Neural progenitor cell (in vitro differentiated cells): ENCODE measurements around the gene TBCK. TPM values are rescaled to one million over a fixed set of nuclear protein-coding genes. Genes with fewer than 3 reads are reported as not detected.

ENCODE experiments used
- DNase-seq: peaks from one replicate; pipeline ENCODE4 v3.0.0-alpha.2; 2016; ENCODE audit warnings: low spot score
- H2AFZ ChIP-seq: fragments of 200-600 bp; sonication (generic); replicated peaks from 2 replicates; pipeline ENCODE4 v1.6.1; 2016; ENCODE audit warnings: antibody characterized with exemption
- H3F3A ChIP-seq: fragments of 200-600 bp; sonication (generic); 2 replicates; pipeline ENCODE4 v1.6.1; 2016; ENCODE audit warnings: antibody characterized with exemption, low read depth
- H3K27ac ChIP-seq: fragments of 200-600 bp; sonication (generic); 2 replicates; pipeline ENCODE4 v1.5.1; 2016; ENCODE audit warnings: mild to moderate bottlenecking
- H3K27me3 ChIP-seq: fragments of 200-600 bp; sonication (generic); 2 replicates; pipeline ENCODE4 v1.6.1; 2016; ENCODE audit warnings: mild to moderate bottlenecking, moderate library complexity
- H3K36me3 ChIP-seq: fragments of 200-600 bp; sonication (generic); 2 replicates; pipeline ENCODE4 v1.5.1; 2016
- H3K4me1 ChIP-seq: fragments of 200-600 bp; sonication (generic); 2 replicates; pipeline ENCODE4 v1.6.1; 2016; ENCODE audit warnings: mixed run types
- H3K4me2 ChIP-seq: fragments of 200-600 bp; sonication (generic); 2 replicates; pipeline ENCODE4 v1.6.1; 2016
- H3K4me3 ChIP-seq: fragments of 200-600 bp; sonication (generic); 2 replicates; pipeline ENCODE4 v1.5.1; 2016
- H3K79me2 ChIP-seq: fragments of 200-600 bp; sonication (generic); 2 replicates; pipeline ENCODE4 v1.6.1; 2016; ENCODE audit warnings: low read depth
- H3K9ac ChIP-seq: fragments of 200-600 bp; sonication (generic); 2 replicates; pipeline ENCODE4 v1.6.1; 2016
- H3K9me3 ChIP-seq: fragments of 200-600 bp; sonication (generic); 2 replicates; pipeline ENCODE4 v1.5.1; 2016; ENCODE audit warnings: low read depth
- H4K20me1 ChIP-seq: fragments of 200-600 bp; sonication (generic); 2 replicates; pipeline ENCODE4 v1.6.1; 2016; ENCODE audit warnings: low read depth
- H3K27ac Mint-ChIP-seq: 3 replicates; pipeline ENCODE4 v1.8.0; 2021; ENCODE audit warnings: mixed read lengths
- H3K27me3 Mint-ChIP-seq: 2 replicates; pipeline ENCODE4 v1.8.0; 2022; ENCODE audit warnings: low read depth, mild to moderate bottlenecking, inconsistent platforms, moderate library complexity, mixed read lengths; ENCODE audit not compliant: insufficient read depth
- H3K36me3 Mint-ChIP-seq: 3 replicates; pipeline ENCODE4 v1.8.0; 2021; ENCODE audit warnings: mixed read lengths
- H3K4me1 Mint-ChIP-seq: 3 replicates; pipeline ENCODE4 v1.8.0; 2021; ENCODE audit warnings: mixed read lengths
- H3K4me3 Mint-ChIP-seq: 3 replicates; pipeline ENCODE4 v1.8.0; 2021; ENCODE audit warnings: mild to moderate bottlenecking, moderate library complexity, mixed read lengths
- H3K9me3 Mint-ChIP-seq: 3 replicates; pipeline ENCODE4 v1.8.0; 2020; ENCODE audit warnings: mixed read lengths
- CTCF ChIP-seq: fragments of 200-600 bp; sonication (generic); IDR thresholded peaks from 2 replicates; pipeline ENCODE4 v1.5.1; 2017; ENCODE audit warnings: antibody characterized with exemption, mild to moderate bottlenecking
- EZH2 ChIP-seq: fragments of 200-600 bp; sonication (generic); IDR thresholded peaks from 2 replicates; pipeline ENCODE4 v1.6.1; 2017; ENCODE audit warnings: antibody characterized with exemption, mild to moderate bottlenecking, moderate library complexity
- EZH2phosphoT487 ChIP-seq: fragments of 200-600 bp; sonication (generic); IDR thresholded peaks from 2 replicates; pipeline ENCODE4 v1.6.1; 2017; ENCODE audit warnings: antibody characterized with exemption
- total RNA-seq: library from RNA; depleted of rRNA; stranded (reverse); fragments of >200 nt; gene quantifications from 2 replicates; pipeline ENCODE4 v1.2.3, GENCODE V29; 2015; ENCODE audit warnings: low replicate concordance

TBCK gene
- total RNA-seq, 1 donor from 2014 or later: 69.8 TPM

DNA sequence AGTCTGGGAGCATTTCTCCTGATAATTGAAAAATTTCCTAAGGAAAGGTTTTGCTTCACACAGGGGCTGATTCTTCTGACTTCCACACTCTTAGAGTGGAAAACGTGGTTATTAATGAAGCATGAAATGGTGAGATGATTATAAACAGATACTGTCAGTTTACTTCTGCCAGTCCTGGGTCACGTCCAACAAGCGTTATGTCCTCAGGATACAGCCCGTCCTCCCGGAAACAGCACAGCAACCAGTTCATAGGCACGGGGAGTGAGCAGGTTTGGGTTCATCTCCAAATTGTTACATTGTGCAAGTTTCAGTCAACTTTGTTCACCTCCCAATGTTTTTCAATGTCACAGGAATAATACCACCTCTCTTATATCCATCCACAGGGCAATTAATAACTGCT, 321.9 kb downstream of the TBCK start:
- H3K36me3 ChIP-seq: no peaks in the 10 kb centered on the region
- H3K4me2 ChIP-seq: no peak overlapping the region
- no peak overlapping the region for H3K4me3 Mint-ChIP-seq
- no peak for DNase-seq
- H3K9me3 Mint-ChIP-seq: no peaks in the 10 kb centered on the region
- no peaks in the 10 kb centered on the region for H3K9me3 ChIP-seq
- H3K79me2 ChIP-seq: no peaks in the 10 kb centered on the region
- H3K4me3 ChIP-seq: no peak overlapping the region
- H3F3A ChIP-seq: no peaks in the 10 kb centered on the region
- no peaks in the 10 kb centered on the region for H3K36me3 Mint-ChIP-seq
- H4K20me1 ChIP-seq: no peaks in the 10 kb centered on the region
- H2AFZ ChIP-seq: no peak overlapping the region
- no peaks in the 10 kb centered on the region for H3K27me3 ChIP-seq
- H3K9ac ChIP-seq: no peak overlapping the region
- no peak overlapping the region for H3K27ac ChIP-seq
- H3K4me1 ChIP-seq: no peaks in the 10 kb centered on the region
- no peak overlapping the region for H3K27ac Mint-ChIP-seq
- H3K27me3 Mint-ChIP-seq: peaks cover 2% of the 10 kb centered on the region
- TF ChIP-seq EZH2phosphoT487 (no peak), EZH2 (no peak), CTCF (no peak)
- H3K4me1 Mint-ChIP-seq: peaks cover 5% of the 10 kb centered on the region

GRCh38 chr4:105992641-105993305, 323.2 kb downstream of the TBCK start:
- no peak overlapping the region for H3K27ac ChIP-seq
- H3K4me3 ChIP-seq: no peak overlapping the region
- no peaks in the 10 kb centered on the region for H3K9me3 Mint-ChIP-seq
- H3K9me3 ChIP-seq: no peaks in the 10 kb centered on the region
- no peaks in the 10 kb centered on the region for H3K36me3 Mint-ChIP-seq
- H3F3A ChIP-seq: no peaks in the 10 kb centered on the region
- no peak for TF ChIP-seq EZH2phosphoT487
- no peak for TF ChIP-seq EZH2
- no peak for TF ChIP-seq CTCF
- H3K79me2 ChIP-seq: no peaks in the 10 kb centered on the region
- H3K4me1 ChIP-seq: no peaks in the 10 kb centered on the region
- H3K4me2 ChIP-seq: no peak overlapping the region
- H3K4me3 Mint-ChIP-seq: no peak overlapping the region
- H3K27me3 ChIP-seq: no peaks in the 10 kb centered on the region
- no peaks in the 10 kb centered on the region for H4K20me1 ChIP-seq
- H3K9ac ChIP-seq: no peak overlapping the region
- H3K27me3 Mint-ChIP-seq: peaks cover 2% of the 10 kb centered on the region
- no peak overlapping the region for H2AFZ ChIP-seq
- H3K36me3 ChIP-seq: no peaks in the 10 kb centered on the region
- no peak for DNase-seq
- no peak overlapping the region for H3K27ac Mint-ChIP-seq
- H3K4me1 Mint-ChIP-seq: no peaks in the 10 kb centered on the region

- Histone ChIP-seq H3K27me3 (no peaks in the 10 kb centered on the region), H3K4me2 (no peak overlapping the region), H3K27ac (no peak overlapping the region), H3K9ac (no peak overlapping the region), H2AFZ (no peak overlapping the region), H4K20me1 (no peaks in the 10 kb centered on the region), H3F3A (no peaks in the 10 kb centered on the region), H3K36me3 (no peaks in the 10 kb centered on the region), H3K9me3 (no peaks in the 10 kb centered on the region), H3K4me1 (no peaks in the 10 kb centered on the region), H3K4me3 (no peak overlapping the region), H3K79me2 (no peaks in the 10 kb centered on the region)
- Mint-ChIP-seq H3K36me3 (no peaks in the 10 kb centered on the region), H3K27me3 (peaks cover 2% of the 10 kb centered on the region), H3K27ac (no peak overlapping the region), H3K4me1 (no peaks in the 10 kb centered on the region), H3K9me3 (peaks cover 3% of the 10 kb centered on the region), H3K4me3 (no peak overlapping the region)
- no peak for DNase-seq
- no peak for TF ChIP-seq EZH2phosphoT487
- no peak for TF ChIP-seq CTCF
- TF ChIP-seq EZH2: no peak
Measured at GRCh38 chr4:105991726-105992125, 324.3 kb downstream of the TBCK start.

Other genes starting within 250 kb of the TBCK start
- gene AIMP1, start 341 bp upstream of the TBCK start, total RNA-seq: 35.5 and 64.2 TPM in 2 replicates
- not detected in 2 replicates for gene GIMD1, start 52.6 kb upstream of the TBCK start, total RNA-seq